ENCODE data around the gene ZNF236.

The ZNF236 gene

GRCh38 chr18:76951456-76952247 is 129.3 kb downstream of the ZNF236 start:
- Histone ChIP-seq H3K4me2 (ENCODE audit: low read length) (no peak overlapping the region), H3K4me3 (ENCODE audit: low read depth, low read length, poor library complexity, severe bottlenecking) (no peak overlapping the region), H3K9me2 (ENCODE audit: low read depth, low read length) (no peaks in the 10 kb centered on the region), H3K79me2 (ENCODE audit: insufficient read depth, low read length) (no peaks in the 10 kb centered on the region), H3K9ac (ENCODE audit: low read length) (no peak overlapping the region), H4K20me1 (ENCODE audit: insufficient read depth, low read length) (no peaks in the 10 kb centered on the region), H3K4me1 (ENCODE audit: insufficient read depth, low read length, severe bottlenecking) (no peaks in the 10 kb centered on the region), H2AFZ (ENCODE audit: low read length) (no peak overlapping the region), H3K27ac (ENCODE audit: low read depth, low read length, poor library complexity, severe bottlenecking) (no peak overlapping the region), H3K9me3 (ENCODE audit: low read length) (no peaks in the 10 kb centered on the region), H3K36me3 (ENCODE audit: insufficient read depth, low read length) (peaks cover 66% of the 10 kb centered on the region; the same call in 1 of the 2 replicates), H3F3A (ENCODE audit: insufficient read depth, low read length) (no peaks in the 10 kb centered on the region), H3K27me3 (ENCODE audit: insufficient read depth, low read length) (no peaks in the 10 kb centered on the region)
- TF ChIP-seq CTCF (IDR thresholded peaks at IDR 0.05; ENCODE audit: low read length) (no peak), EZH2 (IDR thresholded peaks at IDR 0.05; ENCODE audit: borderline replicate concordance, low read length) (no peak)

- no peak overlapping the region for H2AFZ ChIP-seq (ENCODE audit: low read length)
- peaks cover 57% of the 10 kb centered on the region; the same call in 1 of the 2 replicates for H3K36me3 ChIP-seq (ENCODE audit: insufficient read depth, low read length)
Observed at GRCh38 chr18:76952747-76953146, 130.4 kb downstream of the ZNF236 start.

GRCh38 chr18:76953156-76953555 is 130.8 kb downstream of the ZNF236 start:
- H3F3A ChIP-seq (ENCODE audit: insufficient read depth, low read length): no peaks in the 10 kb centered on the region
- H3K4me1 ChIP-seq (ENCODE audit: insufficient read depth, low read length, severe bottlenecking): peaks cover 7% of the 10 kb centered on the region

More at GRCh38 chr18:76952747-76953146, 130.4 kb downstream of the ZNF236 start:
- Histone ChIP-seq H3K9me3 (ENCODE audit: low read length) (no peaks in the 10 kb centered on the region), H3K4me2 (ENCODE audit: low read length) (no peak overlapping the region), H4K20me1 (ENCODE audit: insufficient read depth, low read length) (no peaks in the 10 kb centered on the region), H3K4me3 (ENCODE audit: low read depth, low read length, poor library complexity, severe bottlenecking) (no peak overlapping the region), H3K9me2 (ENCODE audit: low read depth, low read length) (no peaks in the 10 kb centered on the region), H3K27me3 (ENCODE audit: insufficient read depth, low read length) (no peaks in the 10 kb centered on the region), H3F3A (ENCODE audit: insufficient read depth, low read length) (no peaks in the 10 kb centered on the region), H3K9ac (ENCODE audit: low read length) (no peak overlapping the region), H3K79me2 (ENCODE audit: insufficient read depth, low read length) (no peaks in the 10 kb centered on the region), H3K4me1 (ENCODE audit: insufficient read depth, low read length, severe bottlenecking) (peaks cover 7% of the 10 kb centered on the region), H3K27ac (ENCODE audit: low read depth, low read length, poor library complexity, severe bottlenecking) (no peak overlapping the region)
- TF ChIP-seq CTCF (IDR thresholded peaks at IDR 0.05; ENCODE audit: low read length) (no peak), EZH2 (IDR thresholded peaks at IDR 0.05; ENCODE audit: borderline replicate concordance, low read length) (no peak)

More at GRCh38 chr18:76953156-76953555, 130.8 kb downstream of the ZNF236 start:
- H3K4me3 ChIP-seq (ENCODE audit: low read depth, low read length, poor library complexity, severe bottlenecking): no peak overlapping the region
- H3K27ac ChIP-seq (ENCODE audit: low read depth, low read length, poor library complexity, severe bottlenecking): no peak overlapping the region
- H3K79me2 ChIP-seq (ENCODE audit: insufficient read depth, low read length): no peaks in the 10 kb centered on the region
- H2AFZ ChIP-seq (ENCODE audit: low read length): no peak overlapping the region
- peaks cover 55% of the 10 kb centered on the region; the same call in 1 of the 2 replicates for H3K36me3 ChIP-seq (ENCODE audit: insufficient read depth, low read length)
- H3K4me2 ChIP-seq (ENCODE audit: low read length): no peak overlapping the region
- TF ChIP-seq EZH2 (IDR thresholded peaks at IDR 0.05; ENCODE audit: borderline replicate concordance, low read length) (no peak), CTCF (IDR thresholded peaks at IDR 0.05; ENCODE audit: low read length) (no peak)
- H3K9me2 ChIP-seq (ENCODE audit: low read depth, low read length): no peaks in the 10 kb centered on the region
- H3K27me3 ChIP-seq (ENCODE audit: insufficient read depth, low read length): no peaks in the 10 kb centered on the region
- no peak overlapping the region for H3K9ac ChIP-seq (ENCODE audit: low read length)
- H4K20me1 ChIP-seq (ENCODE audit: insufficient read depth, low read length): no peaks in the 10 kb centered on the region
- H3K9me3 ChIP-seq (ENCODE audit: low read length): no peaks in the 10 kb centered on the region
